Testis (tissue), 3 donors: ENCODE results near the gene BCAR3. TPM values are rescaled to one million over a fixed set of nuclear protein-coding genes. Genes with fewer than 3 reads are reported as not detected.
"Not testable (repeated sequence)": the region's sequence is repeated elsewhere in the genome, so short reads cannot be mapped to it uniquely, and the experiment has no call there.

Experiments used
- DNase-seq: peaks from one replicate; pipeline ENCODE4 v3.0.0-alpha.2; 2019
- H3K27ac ChIP-seq, 2 donors: fragments of 200-600 bp; sonication (generic); one replicate each; pipeline ENCODE4 v1.5.1; 2019
- H3K27me3 ChIP-seq: fragments of 200-600 bp; sonication (generic); one replicate; pipeline ENCODE4 v1.5.1; 2019
- H3K36me3 ChIP-seq: fragments of 200-600 bp; sonication (generic); one replicate; pipeline ENCODE4 v1.5.1; 2017; ENCODE audit warnings: low read depth; ENCODE audit errors: missing control alignments
- H3K4me1 ChIP-seq: fragments of 200-600 bp; sonication (generic); one replicate; pipeline ENCODE4 v1.5.1; 2019
- H3K4me3 ChIP-seq, 2 donors: fragments of 200-600 bp; sonication (generic); one replicate each; pipeline ENCODE4 v1.5.1; 2017 to 2019
- H3K9me3 ChIP-seq: fragments of 200-600 bp; sonication (generic); one replicate; pipeline ENCODE4 v1.5.1; 2017
- CTCF ChIP-seq, 3 experiments: fragments of 450-650 bp in 2 of 3; fragments of 200-600 bp in 1 of 3; sonication (generic) in 1 of 3; IDR thresholded peaks; one replicate each; pipeline ENCODE4 v1.5.1; 2016 to 2019; ENCODE audit warnings: antibody characterized with exemption in 3 of 3, mild to moderate bottlenecking in 2 of 3, moderate library complexity in 1 of 3
- POLR2A ChIP-seq: fragments of 450-650 bp; IDR thresholded peaks from one replicate; pipeline ENCODE4 v1.6.1; 2017; ENCODE audit warnings: antibody characterized with exemption, mild to moderate bottlenecking, moderate library complexity
- WGBS, 2 donors: methylation state at CpG; one replicate each; pipeline ENCODE4 v1.1.5; 2018; 5-methylcytosine and 5-hydroxymethylcytosine counted together
- intact Hi-C: fragments of 100-400 bp; cut with DNase I; formaldehyde crosslinking; loops from one replicate; pipeline ENCODE4 v1.15.1; 2023; ENCODE audit warnings: low total_unique reads
- polyA plus RNA-seq: library from polyadenylated mRNA; stranded (reverse); fragments of 350-450 nt; fragmentation: Illumina TruSeq; extraction: RNeasy Lipid Tissue Mini Kit (QIAGEN cat#74804); gene quantifications from one replicate; pipeline ENCODE4 v1.2.3, GENCODE V29; 2014; ENCODE audit warnings: low read depth, low replicate concordance; ENCODE audit not compliant: insufficient read depth
- total RNA-seq, 2 donors: library from RNA; depleted of rRNA; stranded (reverse); fragments of >200 nt; gene quantifications; one replicate each; pipeline ENCODE4 v1.2.3, GENCODE V29; 2016

BCAR3 gene
- total and polyA plus RNA-seq, 3 donors from 2014 or later: 23.2 to 55.9 (median 42.9) TPM

DNA sequence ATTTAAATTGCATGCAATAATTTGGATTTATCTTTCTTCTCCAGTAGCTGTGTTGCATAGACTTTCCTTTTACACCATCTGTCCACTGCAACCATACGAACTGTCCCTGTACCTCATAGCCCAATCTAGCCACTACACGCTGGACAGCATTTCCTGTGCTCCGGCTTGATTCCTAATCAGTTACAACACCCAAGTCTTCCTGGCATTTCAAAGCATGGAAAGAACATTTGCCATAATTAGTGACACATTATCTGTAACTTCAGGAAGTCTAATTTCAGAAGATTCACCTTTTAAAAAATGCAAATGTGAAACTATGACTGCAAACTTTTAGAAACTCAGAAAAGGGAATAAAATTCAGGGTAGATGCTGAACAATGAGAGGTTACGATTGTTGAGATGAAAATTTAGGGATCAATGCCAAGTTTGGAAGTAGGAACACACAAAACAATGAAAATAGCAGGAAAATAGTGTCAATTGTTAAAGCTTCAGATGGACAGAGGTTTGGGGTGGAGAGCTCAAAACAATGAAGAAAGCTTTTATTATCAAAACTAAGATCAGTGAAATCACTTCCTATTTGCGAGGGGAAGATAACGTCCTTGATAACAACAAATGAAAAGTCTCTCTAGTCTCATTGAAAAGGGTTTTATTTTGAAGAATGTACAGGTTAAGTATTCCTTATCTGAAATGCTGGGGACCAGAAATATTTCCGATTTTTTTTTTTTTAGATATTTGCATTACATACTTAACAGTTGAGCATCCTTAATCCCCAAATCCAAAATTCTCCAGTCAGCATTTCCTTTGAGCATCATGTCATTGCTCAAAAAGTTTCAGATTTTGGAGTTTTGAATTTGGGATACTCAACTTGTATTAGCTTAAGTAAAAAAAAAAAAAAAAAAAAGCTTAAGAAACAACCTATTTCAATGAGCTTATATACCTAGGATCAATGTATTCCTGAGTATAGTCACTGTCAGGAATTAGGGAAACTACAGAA, 126.5 kb downstream of the BCAR3 start:
- Histone ChIP-seq H3K4me3 (no peak overlapping the region), H3K4me1 (peaks cover 15% of the 10 kb centered on the region), H3K9me3 (no peaks in the 10 kb centered on the region), H3K36me3 (no peaks in the 10 kb centered on the region), H3K27me3 (no peaks in the 10 kb centered on the region), H3K27ac (peak overlapping the region in 1 of 2 donors; percentile 10)
- no peak for DNase-seq
- TF ChIP-seq POLR2A: no peak
- no peak for TF ChIP-seq CTCF (IDR thresholded peaks at IDR 0.05)
- 59 to 60% methylated on average over 7 of the region's 7 CpGs for whole genome bisulfite sequencing, 2 donors
- intact Hi-C loops: no loop called here

- H3K36me3 ChIP-seq, H3K9me3 ChIP-seq, DNase-seq, H3K4me3 ChIP-seq, H3K27me3 ChIP-seq, intact Hi-C loops: not testable (repeated sequence)
- H3K27ac ChIP-seq: peak overlapping the region in 1 of 2 donors; percentile 47
- WGBS, 2 donors: 37 to 53% methylated on average over 4 of the region's 4 CpGs
- H3K4me1 ChIP-seq: peaks cover 15% of the 10 kb centered on the region
Observed at GRCh38 chr1:93553886-93554490, 127.6 kb downstream of the BCAR3 start.

- H3K27ac ChIP-seq: peak overlapping the region; percentile 12 to 58
- H3K4me1 ChIP-seq: peaks cover 15% of the 10 kb centered on the region
- intact Hi-C loops: no loop called here
- no peaks in the 10 kb centered on the region for H3K27me3 ChIP-seq
- peak; percentile 55 for DNase-seq
- WGBS, 2 donors: 58 to 73% methylated on average over 9 of the region's 9 CpGs
- H3K4me3 ChIP-seq: no peak overlapping the region
- H3K36me3 ChIP-seq: no peaks in the 10 kb centered on the region
- TF ChIP-seq CTCF (IDR thresholded peaks at IDR 0.05) (no peak), POLR2A (no peak)
- no peaks in the 10 kb centered on the region for H3K9me3 ChIP-seq
Observed at GRCh38 chr1:93552741-93553455, 128.7 kb downstream of the BCAR3 start.

DNA sequence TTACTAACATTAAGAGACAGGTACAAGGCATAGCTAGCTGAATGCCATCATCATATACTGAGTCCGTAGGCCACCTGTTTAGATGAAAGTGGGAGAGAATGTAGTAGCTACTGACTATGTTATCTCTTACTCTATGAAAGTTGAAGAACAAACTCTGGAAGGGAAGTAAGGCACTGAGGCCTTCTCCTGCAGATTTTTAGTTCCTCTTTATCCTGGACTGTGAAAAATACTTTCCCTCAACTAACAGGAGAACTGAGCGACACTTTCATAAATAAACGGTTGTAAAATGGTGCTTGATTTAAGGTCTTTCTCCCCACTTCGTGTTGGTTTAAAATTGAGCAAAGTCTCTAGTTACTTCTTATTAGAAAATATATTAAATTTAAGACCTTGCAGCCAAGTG, 131.8 kb downstream of the BCAR3 start:
- Histone ChIP-seq H3K4me1 (peaks cover 14% of the 10 kb centered on the region), H3K36me3 (no peaks in the 10 kb centered on the region), H3K4me3 (no peak overlapping the region), H3K9me3 (no peaks in the 10 kb centered on the region), H3K27ac (no peak overlapping the region), H3K27me3 (no peaks in the 10 kb centered on the region)
- intact Hi-C loops: no loop called here
- WGBS, 2 donors: 84 to 85% methylated on average over 4 of the region's 4 CpGs
- TF ChIP-seq CTCF (IDR thresholded peaks at IDR 0.05): no peak
- TF ChIP-seq POLR2A: no peak
- DNase-seq: no peak

DNA sequence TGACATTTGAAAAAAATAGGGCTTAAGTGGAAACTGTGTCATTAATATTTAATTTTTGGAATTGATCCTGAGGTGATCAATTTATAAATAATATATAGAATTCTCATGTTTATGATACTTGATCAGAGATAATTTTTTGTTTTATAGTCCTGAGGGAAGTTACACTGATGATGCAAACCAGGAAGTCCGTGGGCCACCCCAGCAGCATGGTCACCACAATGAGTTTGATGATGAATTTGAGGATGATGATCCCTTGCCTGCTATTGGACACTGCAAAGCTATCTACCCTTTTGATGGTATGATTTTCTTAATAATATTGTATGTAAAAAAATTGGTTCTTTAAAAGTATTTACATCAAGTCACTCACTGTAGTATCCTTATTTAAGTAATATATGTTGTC, 132.5 kb downstream of the BCAR3 start:
- TF ChIP-seq CTCF (IDR thresholded peaks at IDR 0.05): no peak
- TF ChIP-seq POLR2A: no peak
- H3K27ac ChIP-seq: no peak overlapping the region
- no peak overlapping the region for H3K4me3 ChIP-seq
- H3K4me1 ChIP-seq: peaks cover 7% of the 10 kb centered on the region
- H3K27me3 ChIP-seq: no peaks in the 10 kb centered on the region
- no peaks in the 10 kb centered on the region for H3K9me3 ChIP-seq
- intact Hi-C loops: no loop called here
- no peak for DNase-seq
- 84 to 90% methylated on average over 1 of the region's 1 CpG for WGBS, 2 donors
- H3K36me3 ChIP-seq: no peaks in the 10 kb centered on the region
